ENCODE results near the gene SAC3D1. TPM values are rescaled to one million over a fixed set of nuclear protein-coding genes. Genes with fewer than 3 reads are reported as not detected.

The SAC3D1 gene
- total RNA-seq, 2 donors from 2014 or later: 1.9 to 3.9 TPM

- DNase-seq (no peak), ATAC-seq (no peak)
- Mint-ChIP-seq H3K4me3 (no peak overlapping the region), H3K4me1 (peaks cover 10% of the 10 kb centered on the region), H3K27ac (no peak overlapping the region), H3K36me3 (ENCODE audit: low read depth) (peaks cover 7% of the 10 kb centered on the region), H3K27me3 (no peaks in the 10 kb centered on the region)
- no peaks in the 10 kb centered on the region for H3K9me3 ChIP-seq (ENCODE audit: control insufficient read depth, low read length, poor library complexity, severe bottlenecking)
Observed at GRCh38 chr11:65089621-65090020, 48.6 kb downstream of the SAC3D1 start.

GRCh38 chr11:65090628-65091027 is 49.6 kb downstream of the SAC3D1 start:
- no peaks in the 10 kb centered on the region for H3K9me3 ChIP-seq (ENCODE audit: control insufficient read depth, low read length, poor library complexity, severe bottlenecking)
- H3K4me3 Mint-ChIP-seq: no peak overlapping the region
- H3K36me3 Mint-ChIP-seq (ENCODE audit: low read depth): peaks cover 6% of the 10 kb centered on the region
- ATAC-seq (no peak), DNase-seq (no peak)
- no peak overlapping the region for H3K27ac Mint-ChIP-seq
- H3K27me3 Mint-ChIP-seq: no peaks in the 10 kb centered on the region
- H3K4me1 Mint-ChIP-seq: peaks cover 6% of the 10 kb centered on the region

Other genes starting within 250 kb of the SAC3D1 start
- 10 to 100 TPM; 97.8 to 99.2 TPM for gene MAP4K2, start 238.0 kb upstream of the SAC3D1 start, total RNA-seq
- 10 to 100 TPM; 25.8 to 27.0 TPM for gene MEN1, start 230.7 kb upstream of the SAC3D1 start, total RNA-seq
- 1 to 10 TPM; 4.0 to 7.7 TPM for gene CDC42BPG, start 196.6 kb upstream of the SAC3D1 start, total RNA-seq
- gene EHD1, start 162.6 kb upstream of the SAC3D1 start, total RNA-seq: 100 to 1,000 TPM; 184 to 212 TPM
- gene ATG2A, start 124.0 kb upstream of the SAC3D1 start, total RNA-seq: 100 to 1,000 TPM; 161 to 226 TPM
- gene PPP2R5B, start 116.5 kb upstream of the SAC3D1 start, total RNA-seq: 10 to 100 TPM; 21.5 to 25.3 TPM
- not detected for gene GPHA2, start 105.3 kb upstream of the SAC3D1 start, total RNA-seq
- not detected for gene MAJIN, start 69.1 kb upstream of the SAC3D1 start, total RNA-seq
- not detected for gene BATF2, start 44.2 kb upstream of the SAC3D1 start, total RNA-seq
- gene ARL2, start 27.1 kb upstream of the SAC3D1 start, total RNA-seq: 10 to 100 TPM; 17.2 to 21.6 TPM
- gene SNX15, start 13.8 kb upstream of the SAC3D1 start, total RNA-seq: 10 to 100 TPM; 19.7 to 20.8 TPM
- gene NAALADL1, start 17.3 kb downstream of the SAC3D1 start, total RNA-seq: 10 to 100 TPM; 12.5 to 16.0 TPM
- gene CDCA5, start 42.8 kb downstream of the SAC3D1 start, total RNA-seq: under 1 TPM; 0.37 to 0.90 TPM
- 10 to 100 TPM; 40.7 to 50.2 TPM for gene ZFPL1, start 43.0 kb downstream of the SAC3D1 start, total RNA-seq
- gene VPS51, start 55.0 kb downstream of the SAC3D1 start, total RNA-seq: 100 to 1,000 TPM; 181 to 217 TPM
- gene TM7SF2, start 70.7 kb downstream of the SAC3D1 start, total RNA-seq: 10 to 100 TPM; 15.2 to 18.5 TPM
- gene ZNHIT2, start 76.5 kb downstream of the SAC3D1 start, total RNA-seq: 1 to 10 TPM; 7.5 to 8.7 TPM
- gene FAU, start 80.9 kb downstream of the SAC3D1 start, total RNA-seq: 1,000 to 10,000 TPM; 1,401 to 1,408 TPM
- gene MRPL49, start 81.1 kb downstream of the SAC3D1 start, total RNA-seq: 10 to 100 TPM; 42.8 to 44.8 TPM
- 10 to 100 TPM; 80.6 to 81.1 TPM for gene SYVN1, start 93.3 kb downstream of the SAC3D1 start, total RNA-seq
- gene SPDYC, start 129.0 kb downstream of the SAC3D1 start, total RNA-seq: under 1 TPM in 1 of 2 donors, not detected in 1; 0.68 TPM
- 100 to 1,000 TPM; 154 to 190 TPM for gene CAPN1, start 140.7 kb downstream of the SAC3D1 start, total RNA-seq
- 10 to 100 TPM; 13.0 to 15.4 TPM for gene POLA2, start 220.8 kb downstream of the SAC3D1 start, total RNA-seq

Data from T-helper 17 cell (primary cell).